Activated gamma-delta T cell treated with Interleukin-2 at 50 U/mL for 16 hours (primary cell): ENCODE data around the gene ZNF541.
"Not testable (repeated sequence)": the region's sequence is repeated elsewhere in the genome, so short reads cannot be mapped to it uniquely, and the experiment has no call there.

Experiments used
- DNase-seq: peaks from one replicate; pipeline ENCODE4 v3.0.0-alpha.2; 2020

ZNF541 gene

GRCh38 chr19:47573071-47574026, at the start of gene ZNF541:
ZNF541 (minus strand) TSS chr19:47573148; CDS start chr19:47555856, 17,292 bp downstream.
- DNase-seq = peak; percentile 82

- no peak for DNase-seq
Measured at GRCh38 chr19:47619763-47620162, 46.8 kb upstream of the ZNF541 start.

GRCh38 chr19:47618771-47619170, 45.8 kb upstream of the ZNF541 start:
- no peak for DNase-seq

GRCh38 chr19:47615714-47616113, 42.8 kb upstream of the ZNF541 start:
- DNase-seq = no peak

GRCh38 chr19:47615230-47615629, 42.3 kb upstream of the ZNF541 start:
- DNase-seq = no peak

GRCh38 chr19:47614559-47614958, 41.6 kb upstream of the ZNF541 start:
- no peak for DNase-seq

GRCh38 chr19:47614021-47614295, 41.0 kb upstream of the ZNF541 start:
- DNase-seq = no peak

GRCh38 chr19:47613165-47614020, 40.4 kb upstream of the ZNF541 start:
- DNase-seq = no peak

- no peak for DNase-seq
Measured at GRCh38 chr19:47610902-47611301, 38.0 kb upstream of the ZNF541 start.

GRCh38 chr19:47609906-47610894, 37.3 kb upstream of the ZNF541 start:
- DNase-seq = peak; percentile 57

- DNase-seq = peak; percentile 81
Measured at GRCh38 chr19:47608969-47609905, 36.3 kb upstream of the ZNF541 start, which contains the start of gene BICRA. BICRA (plus strand) TSS chr19:47609134; CDS start chr19:47673575, 64,441 bp downstream.

GRCh38 chr19:47608074-47608918, 35.3 kb upstream of the ZNF541 start:
- DNase-seq = peak; percentile 95

GRCh38 chr19:47607564-47608073, 34.7 kb upstream of the ZNF541 start:
- DNase-seq = no peak

- no peak for DNase-seq
Measured at GRCh38 chr19:47603706-47604565, 31.0 kb upstream of the ZNF541 start.

GRCh38 chr19:47601180-47601904, 28.4 kb upstream of the ZNF541 start:
- DNase-seq = no peak

- DNase-seq = peak; percentile 100
Measured at GRCh38 chr19:47600246-47601179, 27.6 kb upstream of the ZNF541 start.

- DNase-seq = not testable (repeated sequence)
Measured at GRCh38 chr19:47599671-47600245, 26.8 kb upstream of the ZNF541 start.
